Stimulated activated memory B cell treated with anti-CD40 and anti-IgM and Interleukin-4, amounts not matched to agents 10 μg/mL and 1 μg/mL and 100 μg/mL, for 72 hours (primary cell): Measurements from ENCODE around the gene CPNE8.

Experiments
- ATAC-seq: fragments of 150-1000 bp; cut with Tn5 transposase; 2 replicates; pipeline ENCODE4 v1.10.0; 2021
- H3K27ac Mint-ChIP-seq: one replicate; pipeline ENCODE4 v1.8.0; 2022; ENCODE audit warnings: mild to moderate bottlenecking, mixed read lengths
- H3K27me3 Mint-ChIP-seq: one replicate; pipeline ENCODE4 v1.8.0; 2022; ENCODE audit warnings: mixed read lengths
- H3K36me3 Mint-ChIP-seq: one replicate; pipeline ENCODE4 v1.8.0; 2022; ENCODE audit warnings: mixed read lengths
- H3K4me1 Mint-ChIP-seq: one replicate; pipeline ENCODE4 v1.8.0; 2022; ENCODE audit warnings: mixed read lengths
- H3K4me3 Mint-ChIP-seq: one replicate; pipeline ENCODE4 v1.8.0; 2022; ENCODE audit warnings: mild to moderate bottlenecking, moderate library complexity, mixed read lengths
- H3K9me3 Mint-ChIP-seq: one replicate; pipeline ENCODE4 v1.8.0; 2022; ENCODE audit warnings: mixed read lengths

Gene CPNE8

DNA sequence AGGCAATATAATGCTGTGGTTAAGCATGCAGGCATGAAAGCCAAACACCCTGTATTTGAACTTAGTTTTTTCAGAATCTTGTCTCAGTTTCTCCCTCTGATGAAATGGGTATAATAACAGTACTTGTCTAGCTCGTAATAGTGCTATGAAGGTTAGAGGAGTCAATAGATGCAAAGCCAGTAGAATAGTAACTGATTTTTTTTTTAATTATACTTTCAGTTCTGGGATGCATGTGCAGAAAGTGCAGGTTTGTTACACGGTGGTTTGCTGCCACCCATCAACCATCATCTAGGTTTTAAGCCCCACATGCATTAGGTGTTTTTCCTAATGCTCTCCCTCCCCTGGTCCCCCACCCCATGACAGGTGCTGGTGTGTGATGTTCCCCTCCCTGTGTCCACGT is 87.4 kb downstream of the CPNE8 start:
- no peak overlapping the region for H3K4me3 Mint-ChIP-seq
- H3K9me3 Mint-ChIP-seq: peaks cover 3% of the 10 kb centered on the region
- ATAC-seq: no peak
- no peak overlapping the region for H3K27ac Mint-ChIP-seq
- no peaks in the 10 kb centered on the region for H3K27me3 Mint-ChIP-seq
- no peaks in the 10 kb centered on the region for H3K36me3 Mint-ChIP-seq
- no peaks in the 10 kb centered on the region for H3K4me1 Mint-ChIP-seq

DNA sequence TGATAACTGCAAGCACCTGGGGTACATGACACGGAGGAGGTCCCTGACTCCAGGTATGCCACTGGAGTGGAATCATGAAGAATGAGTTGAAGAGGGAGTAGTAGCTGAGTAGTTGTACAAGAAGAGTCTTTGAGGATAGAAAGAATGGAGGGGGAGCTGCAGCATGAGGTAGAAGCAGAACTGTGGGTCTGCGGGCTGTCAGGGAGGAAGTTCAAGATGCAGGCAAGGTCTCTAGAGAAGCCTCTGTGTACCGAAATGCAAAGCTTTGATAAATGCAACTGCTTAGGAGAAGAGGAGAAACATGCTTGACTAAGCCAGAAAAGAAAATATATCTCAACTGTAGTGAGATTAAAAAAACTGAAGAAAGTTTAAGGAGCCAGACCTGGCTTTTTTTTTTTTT is 91.5 kb downstream of the CPNE8 start:
- no peak overlapping the region for H3K27ac Mint-ChIP-seq
- peaks cover 19% of the 10 kb centered on the region for H3K9me3 Mint-ChIP-seq
- H3K4me1 Mint-ChIP-seq: no peaks in the 10 kb centered on the region
- H3K4me3 Mint-ChIP-seq: no peak overlapping the region
- ATAC-seq: no peak
- no peaks in the 10 kb centered on the region for H3K36me3 Mint-ChIP-seq
- no peaks in the 10 kb centered on the region for H3K27me3 Mint-ChIP-seq

DNA sequence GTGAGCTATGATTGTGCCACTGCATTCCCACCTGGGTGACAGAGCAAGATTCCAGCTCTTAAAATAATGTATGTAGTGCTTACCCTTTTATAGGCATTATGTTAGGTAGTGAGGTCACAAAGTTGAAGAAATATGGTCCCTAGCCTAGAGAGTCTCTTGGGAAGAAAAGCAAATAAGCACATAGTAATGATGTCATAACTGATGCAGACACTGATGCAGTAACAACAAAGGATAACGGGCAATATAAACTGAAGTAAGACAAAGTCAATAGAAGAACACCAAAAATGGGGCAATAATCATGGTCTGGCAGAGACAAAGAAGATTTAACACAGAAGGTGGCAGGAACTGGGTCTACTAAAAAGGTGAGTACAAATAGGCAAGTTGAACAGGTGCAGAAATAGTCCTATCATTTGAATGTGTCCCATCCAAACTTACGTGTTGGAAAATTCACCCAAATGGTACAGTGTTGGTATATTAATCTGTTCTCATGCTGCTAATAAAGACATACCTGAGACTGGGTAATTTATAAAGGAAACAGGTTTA is 93.5 kb downstream of the CPNE8 start:
- no peaks in the 10 kb centered on the region for H3K4me1 Mint-ChIP-seq
- no peak for ATAC-seq

DNA sequence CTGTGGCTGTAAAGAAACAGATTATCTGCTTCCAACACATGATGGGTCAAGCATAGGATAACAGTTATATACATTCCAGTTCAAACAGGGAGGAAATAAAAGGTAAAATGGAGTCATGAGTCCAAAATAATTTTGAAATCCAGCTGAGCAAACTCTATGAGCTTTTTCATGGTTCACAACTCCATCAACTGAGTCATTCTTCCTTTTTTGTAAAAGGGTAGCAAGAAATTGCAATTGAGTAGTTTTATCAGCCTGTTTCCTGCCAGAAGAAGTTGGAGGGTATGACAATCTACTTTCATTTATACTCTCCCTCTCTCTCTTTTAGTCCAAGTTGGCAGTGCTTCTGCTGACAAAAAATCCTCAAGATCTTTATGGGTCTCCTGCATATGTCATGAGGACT is 95.6 kb downstream of the CPNE8 start:
- no peaks in the 10 kb centered on the region for H3K27me3 Mint-ChIP-seq
- ATAC-seq: no peak
- H3K4me3 Mint-ChIP-seq: no peak overlapping the region
- H3K4me1 Mint-ChIP-seq: no peaks in the 10 kb centered on the region
- H3K9me3 Mint-ChIP-seq: peaks cover 19% of the 10 kb centered on the region
- no peak overlapping the region for H3K27ac Mint-ChIP-seq
- H3K36me3 Mint-ChIP-seq: no peaks in the 10 kb centered on the region

More for the DNA sequence above, 93.5 kb downstream of the CPNE8 start:
- peaks cover 19% of the 10 kb centered on the region for H3K9me3 Mint-ChIP-seq
- no peaks in the 10 kb centered on the region for H3K27me3 Mint-ChIP-seq
- H3K36me3 Mint-ChIP-seq: no peaks in the 10 kb centered on the region
- no peak overlapping the region for H3K4me3 Mint-ChIP-seq
- no peak overlapping the region for H3K27ac Mint-ChIP-seq

DNA sequence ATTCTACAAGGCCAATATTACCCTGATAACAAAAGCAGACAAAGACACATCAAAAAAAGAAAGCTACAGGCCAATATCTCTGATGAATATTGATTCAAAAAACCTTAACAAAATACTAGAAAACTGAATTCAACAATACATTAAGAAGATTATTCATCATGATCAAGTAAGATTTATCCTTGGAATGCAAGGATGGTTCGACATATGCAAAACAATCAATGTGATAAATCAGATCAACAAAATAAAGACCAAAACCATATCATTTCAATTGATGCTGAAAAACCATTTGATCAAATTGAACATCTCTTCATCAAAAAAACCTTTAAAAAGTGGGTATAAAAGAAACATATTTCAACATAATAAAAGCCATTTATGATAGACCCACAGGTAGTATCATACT is 117.3 kb downstream of the CPNE8 start:
- no peak for ATAC-seq
- Mint-ChIP-seq H3K36me3 (no peaks in the 10 kb centered on the region), H3K27ac (no peak overlapping the region), H3K4me1 (no peaks in the 10 kb centered on the region), H3K27me3 (no peaks in the 10 kb centered on the region), H3K4me3 (no peak overlapping the region), H3K9me3 (peaks cover 27% of the 10 kb centered on the region)

DNA sequence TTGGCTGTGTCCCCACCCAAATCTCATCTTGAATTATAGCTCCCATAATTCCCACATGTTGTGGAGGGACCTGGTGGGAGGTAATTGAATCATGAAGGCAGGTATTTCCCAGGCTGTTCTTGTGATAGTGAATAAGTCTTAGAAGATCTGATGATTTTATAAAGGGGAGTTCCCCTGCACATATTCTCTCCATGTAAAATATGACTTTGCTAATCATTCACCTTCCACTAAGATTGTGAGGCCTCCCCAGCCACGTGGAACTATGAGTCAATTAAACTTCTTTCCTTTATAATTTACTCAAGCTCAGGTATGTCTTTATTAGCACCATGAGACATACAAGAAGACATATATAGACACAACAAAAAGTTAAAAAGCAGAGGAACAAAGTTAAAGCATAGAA is 120.0 kb downstream of the CPNE8 start:
- H3K4me3 Mint-ChIP-seq: no peak overlapping the region
- no peaks in the 10 kb centered on the region for H3K4me1 Mint-ChIP-seq
- H3K9me3 Mint-ChIP-seq: peaks cover 27% of the 10 kb centered on the region
- H3K27me3 Mint-ChIP-seq: no peaks in the 10 kb centered on the region
- no peaks in the 10 kb centered on the region for H3K36me3 Mint-ChIP-seq
- no peak for ATAC-seq
- H3K27ac Mint-ChIP-seq: no peak overlapping the region

DNA sequence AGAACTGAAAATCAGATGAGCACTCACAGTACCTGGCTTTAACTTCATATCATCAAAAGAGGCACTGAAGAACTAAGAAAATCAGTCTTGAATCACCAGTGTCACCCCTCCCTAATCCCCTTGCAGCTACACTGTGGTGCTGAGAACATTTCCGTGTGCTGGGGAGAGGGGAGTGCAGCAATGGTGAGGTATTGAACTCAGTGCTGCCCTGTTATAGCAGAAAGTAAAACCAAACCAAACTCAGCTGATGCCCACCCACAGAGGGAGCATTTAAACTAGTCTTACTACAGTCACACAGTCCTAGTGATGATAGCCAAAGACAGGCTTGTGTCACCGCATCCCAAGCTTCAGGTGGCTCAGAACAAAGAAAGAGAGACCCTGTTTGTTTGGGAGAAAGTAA is 122.1 kb downstream of the CPNE8 start:
- Mint-ChIP-seq H3K4me3 (no peak overlapping the region), H3K27me3 (no peaks in the 10 kb centered on the region), H3K36me3 (no peaks in the 10 kb centered on the region), H3K9me3 (peaks cover 25% of the 10 kb centered on the region), H3K4me1 (no peaks in the 10 kb centered on the region), H3K27ac (no peak overlapping the region)
- no peak for ATAC-seq

DNA sequence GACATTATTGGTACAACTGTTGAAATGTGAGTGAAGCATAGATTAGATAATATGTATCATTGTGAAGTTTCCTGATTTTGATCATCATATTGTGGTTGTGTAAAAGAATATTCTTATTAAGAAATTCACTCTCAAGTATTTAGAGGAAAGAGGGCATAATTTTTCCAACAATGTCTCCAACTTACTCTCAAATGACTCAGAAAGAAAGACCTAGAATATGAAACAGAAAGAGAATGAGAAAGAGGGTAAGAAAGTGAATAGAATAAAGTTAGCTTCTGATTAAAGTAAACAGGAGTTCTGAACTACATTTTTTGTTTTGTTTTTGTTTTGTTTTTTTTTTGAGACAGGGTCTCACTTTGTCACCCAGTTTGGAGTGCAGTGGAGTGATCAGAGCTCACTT is 123.0 kb downstream of the CPNE8 start:
- Mint-ChIP-seq H3K9me3 (peaks cover 18% of the 10 kb centered on the region), H3K4me3 (no peak overlapping the region), H3K27me3 (no peaks in the 10 kb centered on the region), H3K27ac (no peak overlapping the region), H3K36me3 (no peaks in the 10 kb centered on the region), H3K4me1 (no peaks in the 10 kb centered on the region)
- no peak for ATAC-seq

DNA sequence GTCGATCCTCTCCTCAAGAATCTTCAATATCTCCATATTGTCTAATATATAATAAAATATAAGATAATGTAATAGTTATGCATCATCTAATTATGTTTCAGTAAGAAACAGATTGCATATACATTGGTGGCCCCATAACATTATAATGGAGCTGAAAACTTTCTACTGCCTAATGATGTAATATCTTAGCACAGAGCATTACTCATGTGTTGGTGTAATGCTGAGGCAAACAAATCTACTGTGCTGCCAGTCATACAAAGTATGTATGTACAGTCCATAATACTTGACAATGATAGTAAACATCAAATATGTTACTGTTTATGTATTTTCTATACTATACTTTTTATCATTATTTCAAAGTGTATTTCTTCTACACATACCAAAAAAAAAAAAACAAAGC is 128.7 kb downstream of the CPNE8 start:
- H3K27ac Mint-ChIP-seq: no peak overlapping the region
- no peaks in the 10 kb centered on the region for H3K36me3 Mint-ChIP-seq
- H3K4me3 Mint-ChIP-seq: no peak overlapping the region
- H3K9me3 Mint-ChIP-seq: peaks cover 13% of the 10 kb centered on the region
- no peaks in the 10 kb centered on the region for H3K27me3 Mint-ChIP-seq
- no peak for ATAC-seq
- H3K4me1 Mint-ChIP-seq: no peaks in the 10 kb centered on the region

DNA sequence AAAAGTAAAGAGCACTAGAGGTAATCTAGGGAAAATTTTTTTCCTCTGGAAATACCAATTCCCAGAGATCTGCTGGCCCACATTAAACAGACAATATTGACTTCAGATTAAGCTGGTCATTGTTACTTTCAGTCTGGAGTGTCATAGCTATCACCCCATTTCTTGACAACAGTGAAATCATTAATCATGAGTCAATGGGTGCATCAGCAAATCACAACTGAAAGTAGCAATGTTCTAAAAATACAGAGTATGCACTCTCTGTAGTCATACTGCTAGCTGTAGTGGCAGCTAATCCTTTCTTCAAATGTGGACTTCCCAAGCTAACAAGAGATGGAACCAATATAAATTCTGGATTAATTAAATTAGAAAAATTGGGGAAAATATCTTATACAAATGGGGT is 129.9 kb downstream of the CPNE8 start:
- no peaks in the 10 kb centered on the region for H3K27me3 Mint-ChIP-seq

DNA sequence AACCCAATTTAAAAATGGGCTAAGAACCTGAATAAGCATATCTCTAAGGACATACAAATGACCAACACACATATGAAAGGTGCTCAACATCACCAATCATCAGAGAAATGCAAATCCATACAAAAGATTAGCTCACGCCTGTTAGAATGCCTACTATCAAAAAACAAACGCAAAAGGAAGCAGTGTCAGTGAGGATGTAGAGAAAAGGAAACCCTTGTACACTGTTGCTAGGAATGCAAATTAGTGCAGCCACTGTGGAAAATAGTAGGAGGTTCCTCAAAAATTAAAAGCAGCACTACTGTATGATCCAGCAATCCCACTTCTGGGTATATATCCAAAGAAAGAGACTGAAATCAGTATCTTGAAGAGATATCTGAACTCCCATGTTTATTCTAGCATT is 133.0 kb downstream of the CPNE8 start:
- H3K4me1 Mint-ChIP-seq: no peaks in the 10 kb centered on the region
- H3K27ac Mint-ChIP-seq: no peak overlapping the region
- no peaks in the 10 kb centered on the region for H3K36me3 Mint-ChIP-seq
- no peaks in the 10 kb centered on the region for H3K9me3 Mint-ChIP-seq
- no peaks in the 10 kb centered on the region for H3K27me3 Mint-ChIP-seq
- H3K4me3 Mint-ChIP-seq: no peak overlapping the region
- no peak for ATAC-seq

More for the DNA sequence above, 129.9 kb downstream of the CPNE8 start:
- no peaks in the 10 kb centered on the region for H3K4me1 Mint-ChIP-seq
- no peaks in the 10 kb centered on the region for H3K36me3 Mint-ChIP-seq
- H3K27ac Mint-ChIP-seq: no peak overlapping the region
- peaks cover 10% of the 10 kb centered on the region for H3K9me3 Mint-ChIP-seq
- no peak overlapping the region for H3K4me3 Mint-ChIP-seq
- no peak for ATAC-seq

DNA sequence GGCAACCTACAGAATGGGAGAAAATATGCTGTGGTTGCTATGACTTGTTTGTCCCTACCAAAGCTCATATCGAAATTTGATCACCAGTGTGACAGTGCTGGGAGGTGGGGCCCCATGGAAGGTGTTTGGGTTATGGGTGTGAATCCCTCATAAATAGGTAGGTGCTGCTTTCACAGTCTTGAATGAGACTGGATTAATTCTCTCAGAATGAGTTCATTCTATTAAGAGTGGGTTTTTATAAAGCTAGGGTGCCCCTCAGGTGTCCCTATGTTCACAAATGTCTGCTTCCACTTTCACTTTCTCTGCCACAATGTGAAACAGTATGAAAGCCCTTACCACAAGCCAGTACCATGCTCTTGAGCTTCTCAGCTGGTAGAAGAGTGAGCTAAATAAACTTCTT is 133.5 kb downstream of the CPNE8 start:
- Mint-ChIP-seq H3K4me3 (peak overlapping the region; percentile 11), H3K27ac (no peak overlapping the region), H3K36me3 (no peaks in the 10 kb centered on the region), H3K4me1 (no peaks in the 10 kb centered on the region), H3K9me3 (no peaks in the 10 kb centered on the region), H3K27me3 (no peaks in the 10 kb centered on the region)
- ATAC-seq: no peak

DNA sequence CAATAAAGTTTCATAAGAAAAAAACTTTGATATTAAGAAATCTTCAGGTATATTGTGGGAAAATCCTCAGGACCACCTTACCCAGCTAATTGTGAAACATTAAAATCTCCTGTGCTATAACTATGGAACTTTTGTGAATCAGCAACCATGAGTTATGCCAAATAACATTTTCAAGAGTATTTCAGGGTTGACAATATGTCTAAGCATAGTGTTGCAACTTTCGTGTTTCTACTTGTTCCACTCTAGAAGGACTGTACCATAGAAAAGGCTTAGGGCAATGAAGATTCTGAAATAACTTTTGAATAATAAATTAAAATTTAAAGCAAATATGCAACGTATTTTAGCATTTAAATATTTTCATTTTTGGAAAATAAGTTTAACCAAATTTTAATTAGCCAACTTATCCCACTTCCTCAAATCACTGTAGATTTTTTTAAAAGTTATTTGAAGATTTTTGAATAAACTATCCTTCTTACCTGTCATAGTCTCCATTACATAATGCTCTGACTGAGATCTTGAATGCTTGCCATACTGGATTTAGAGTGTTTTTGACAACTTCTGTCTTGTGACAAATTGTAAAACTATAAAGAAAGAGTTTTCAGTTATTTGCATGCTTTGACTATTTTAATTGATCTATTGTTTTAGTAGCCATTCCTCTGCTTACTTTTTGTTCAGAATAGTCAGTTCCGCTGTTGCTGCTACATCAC is 143.6 kb downstream of the CPNE8 start:
- Mint-ChIP-seq H3K27me3 (no peaks in the 10 kb centered on the region), H3K36me3 (no peaks in the 10 kb centered on the region), H3K4me1 (no peaks in the 10 kb centered on the region), H3K27ac (no peak overlapping the region), H3K4me3 (no peak overlapping the region), H3K9me3 (peaks cover 6% of the 10 kb centered on the region)
- ATAC-seq: no peak

DNA sequence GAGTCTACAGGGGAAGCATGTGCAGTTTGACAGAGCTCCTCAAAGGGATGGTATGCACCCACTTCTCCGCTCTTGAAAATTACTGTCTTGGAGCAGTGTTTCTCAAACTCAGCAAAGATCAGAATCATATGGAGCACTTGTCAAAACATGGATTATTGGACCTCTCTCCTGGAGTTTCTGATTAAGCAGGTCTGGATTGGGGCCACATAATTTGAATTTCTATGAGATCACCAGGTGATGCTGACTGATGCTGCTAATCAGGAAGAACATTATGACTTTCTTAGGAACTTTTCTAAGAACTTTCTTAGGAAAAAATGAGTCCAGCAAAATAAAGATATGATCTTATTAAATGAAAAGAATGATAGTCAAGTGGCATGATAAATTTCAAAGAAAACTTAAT is 144.3 kb downstream of the CPNE8 start:
- H3K4me3 Mint-ChIP-seq: no peak overlapping the region
- no peaks in the 10 kb centered on the region for H3K36me3 Mint-ChIP-seq
- no peaks in the 10 kb centered on the region for H3K27me3 Mint-ChIP-seq
- H3K9me3 Mint-ChIP-seq: peaks cover 6% of the 10 kb centered on the region
- ATAC-seq: no peak
- H3K27ac Mint-ChIP-seq: no peak overlapping the region
- H3K4me1 Mint-ChIP-seq: no peaks in the 10 kb centered on the region

DNA sequence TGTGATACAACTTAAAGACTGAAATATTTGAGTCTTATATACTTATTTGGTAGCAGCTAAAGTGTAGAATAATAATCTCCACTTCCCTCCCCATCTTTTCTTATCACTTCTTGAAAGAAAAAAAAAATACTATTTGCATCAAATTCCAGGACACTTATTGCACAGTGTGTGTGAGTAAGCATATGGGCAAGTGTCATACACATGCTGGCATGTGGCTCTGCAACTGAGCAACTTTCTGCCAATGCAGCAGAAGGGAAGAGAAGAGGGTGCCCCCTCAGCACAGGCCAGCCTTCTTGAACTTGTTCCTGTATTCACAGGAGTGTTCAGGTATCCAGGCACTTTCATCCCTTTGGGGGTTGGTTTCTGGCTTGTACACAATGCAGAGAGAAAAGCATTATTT is 145.8 kb downstream of the CPNE8 start:
- no peaks in the 10 kb centered on the region for H3K36me3 Mint-ChIP-seq
- H3K9me3 Mint-ChIP-seq: peaks cover 6% of the 10 kb centered on the region
- ATAC-seq: peak; percentile 12
- H3K27me3 Mint-ChIP-seq: no peaks in the 10 kb centered on the region
- H3K4me1 Mint-ChIP-seq: no peaks in the 10 kb centered on the region
- H3K4me3 Mint-ChIP-seq: no peak overlapping the region
- no peak overlapping the region for H3K27ac Mint-ChIP-seq

DNA sequence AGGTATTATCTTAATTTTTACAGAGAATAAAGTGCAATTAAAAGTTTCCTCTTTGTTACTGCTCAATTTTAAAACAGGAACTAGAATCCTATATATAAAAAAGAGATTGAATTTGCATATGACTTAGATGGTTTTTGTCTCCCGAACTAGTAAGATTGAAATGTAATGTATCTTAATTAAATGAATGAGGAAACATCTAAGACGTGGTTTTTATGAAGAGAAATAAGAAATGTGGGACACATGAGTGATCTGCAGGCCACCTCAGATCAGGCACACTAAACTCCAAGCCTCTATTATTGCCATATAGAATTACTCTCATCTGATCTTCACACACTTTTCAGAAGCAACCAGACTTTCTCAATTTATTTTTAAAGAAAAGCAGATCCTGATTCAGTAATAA is 158.6 kb downstream of the CPNE8 start:
- no peaks in the 10 kb centered on the region for H3K27me3 Mint-ChIP-seq
- H3K36me3 Mint-ChIP-seq: no peaks in the 10 kb centered on the region
- H3K27ac Mint-ChIP-seq: no peak overlapping the region
- H3K4me3 Mint-ChIP-seq: no peak overlapping the region
- H3K4me1 Mint-ChIP-seq: no peaks in the 10 kb centered on the region
- no peak for ATAC-seq
- H3K9me3 Mint-ChIP-seq: peaks cover 7% of the 10 kb centered on the region
